Uterus (tissue), 2 donors: ENCODE measurements around the gene RNFT2.

Experiments used
- POLR2A ChIP-seq, 2 donors: fragments of 450-650 bp; IDR thresholded peaks; one replicate each; pipeline ENCODE4 v1.6.1; 2016; ENCODE audit warnings: antibody characterized with exemption in 2 of 2, mild to moderate bottlenecking in 1 of 2, moderate library complexity in 1 of 2
- TF ChIP-seq, protein P1 (sequence below), 4 experiments: fragments of 200-600 bp in 2 of 4; fragments of 450-650 bp in 2 of 4; sonication (generic) in 2 of 4; IDR thresholded peaks; one replicate each; pipeline ENCODE4 v1.5.1; 2016 to 2019; ENCODE audit warnings: antibody characterized with exemption in 4 of 4, mild to moderate bottlenecking in 2 of 4, moderate library complexity in 1 of 4

DNA sequence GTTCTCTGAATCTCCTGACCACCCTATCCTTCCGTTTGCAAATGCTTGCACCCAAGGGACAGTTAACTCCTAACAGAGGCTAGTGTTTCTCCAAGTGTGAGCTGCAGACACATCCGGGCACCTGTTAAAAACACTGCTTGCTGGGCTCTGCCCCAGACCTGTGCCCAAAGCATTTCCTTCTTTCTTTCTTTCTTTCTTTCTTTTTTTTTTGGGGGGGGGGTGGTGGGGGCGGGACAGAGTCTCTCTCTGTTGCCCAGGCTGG is 42.7 kb upstream of the RNFT2 start:
- TF ChIP-seq, protein P1, sequence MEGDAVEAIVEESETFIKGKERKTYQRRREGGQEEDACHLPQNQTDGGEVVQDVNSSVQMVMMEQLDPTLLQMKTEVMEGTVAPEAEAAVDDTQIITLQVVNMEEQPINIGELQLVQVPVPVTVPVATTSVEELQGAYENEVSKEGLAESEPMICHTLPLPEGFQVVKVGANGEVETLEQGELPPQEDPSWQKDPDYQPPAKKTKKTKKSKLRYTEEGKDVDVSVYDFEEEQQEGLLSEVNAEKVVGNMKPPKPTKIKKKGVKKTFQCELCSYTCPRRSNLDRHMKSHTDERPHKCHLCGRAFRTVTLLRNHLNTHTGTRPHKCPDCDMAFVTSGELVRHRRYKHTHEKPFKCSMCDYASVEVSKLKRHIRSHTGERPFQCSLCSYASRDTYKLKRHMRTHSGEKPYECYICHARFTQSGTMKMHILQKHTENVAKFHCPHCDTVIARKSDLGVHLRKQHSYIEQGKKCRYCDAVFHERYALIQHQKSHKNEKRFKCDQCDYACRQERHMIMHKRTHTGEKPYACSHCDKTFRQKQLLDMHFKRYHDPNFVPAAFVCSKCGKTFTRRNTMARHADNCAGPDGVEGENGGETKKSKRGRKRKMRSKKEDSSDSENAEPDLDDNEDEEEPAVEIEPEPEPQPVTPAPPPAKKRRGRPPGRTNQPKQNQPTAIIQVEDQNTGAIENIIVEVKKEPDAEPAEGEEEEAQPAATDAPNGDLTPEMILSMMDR (IDR thresholded peaks at IDR 0.05), result no peak
- TF ChIP-seq POLR2A (IDR thresholded peaks at IDR 0.05), result no peak
